NB4 (cell line): ENCODE results near the gene PDE9A.

Source experiments
- CTCF ChIP-seq: IDR thresholded peaks from one replicate; pipeline ENCODE4 v1.5.1; 2012; ENCODE audit warnings: low read depth, low read length
- MYC ChIP-seq: IDR thresholded peaks from 2 replicates; pipeline ENCODE4 v1.6.1; 2011; ENCODE audit warnings: low read depth, low read length
- POLR2A ChIP-seq: IDR thresholded peaks from 2 replicates; pipeline ENCODE4 v1.6.1; 2011; ENCODE audit warnings: mild to moderate bottlenecking; ENCODE audit not compliant: insufficient read length; ENCODE audit errors: extremely low read depth
- TF ChIP-seq, protein P1 (sequence below): IDR thresholded peaks from 2 replicates; pipeline ENCODE4 v1.6.1; 2011; ENCODE audit warnings: low read depth, low read length

DNA sequence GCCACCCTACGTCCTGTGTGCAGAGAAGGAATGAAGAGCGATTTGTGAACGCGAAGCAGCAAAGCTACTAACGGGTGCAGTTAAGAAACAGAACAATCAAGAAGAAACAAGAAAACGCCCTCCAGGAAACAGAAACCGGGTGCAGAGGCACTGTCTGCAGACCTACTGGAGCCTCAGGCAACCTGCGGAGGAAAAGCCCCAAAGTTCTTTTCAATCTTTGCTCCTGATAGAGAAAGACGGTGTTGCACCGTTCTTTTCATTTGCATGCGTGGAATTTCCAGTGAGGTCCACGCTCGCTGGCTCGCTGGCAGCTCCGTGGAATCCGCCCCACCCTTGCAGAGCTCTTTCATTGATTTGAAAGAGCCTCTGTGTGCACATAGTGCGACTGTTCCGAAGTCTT lies 37.0 kb upstream of the PDE9A start:
- TF ChIP-seq CTCF, result no peak
- TF ChIP-seq POLR2A, result no peak
- TF ChIP-seq MYC, result no peak
- TF ChIP-seq, protein P1, sequence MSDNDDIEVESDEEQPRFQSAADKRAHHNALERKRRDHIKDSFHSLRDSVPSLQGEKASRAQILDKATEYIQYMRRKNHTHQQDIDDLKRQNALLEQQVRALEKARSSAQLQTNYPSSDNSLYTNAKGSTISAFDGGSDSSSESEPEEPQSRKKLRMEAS, result no peak
